ENCODE measurements around the gene MED27.

DNA sequence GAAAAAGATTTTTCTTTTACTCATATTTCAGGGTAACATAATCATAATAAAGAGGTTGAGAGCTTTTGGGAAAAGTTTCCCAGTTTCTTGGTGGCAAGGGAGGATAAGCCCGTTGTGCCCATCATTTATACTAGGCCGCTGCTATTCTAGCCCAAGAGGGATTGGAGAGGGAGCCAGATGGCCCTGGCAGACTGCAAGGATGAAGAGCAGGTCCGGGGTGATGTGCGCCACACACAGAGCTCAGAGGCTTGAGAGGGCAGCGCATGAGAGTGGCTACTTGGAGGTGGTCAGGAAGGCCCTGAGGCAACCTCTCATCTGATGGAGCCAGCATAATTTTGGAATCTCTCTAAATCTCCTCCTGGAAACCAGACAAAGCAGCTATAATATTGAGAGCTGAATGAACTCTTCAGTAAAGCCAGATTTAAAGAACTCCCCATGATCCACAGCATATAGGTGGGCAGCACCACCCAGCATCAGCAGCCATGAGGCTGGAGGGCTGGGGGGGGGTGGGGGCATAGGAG lies 110.1 kb downstream of the MED27 start:
- TF ChIP-seq, protein P1, sequence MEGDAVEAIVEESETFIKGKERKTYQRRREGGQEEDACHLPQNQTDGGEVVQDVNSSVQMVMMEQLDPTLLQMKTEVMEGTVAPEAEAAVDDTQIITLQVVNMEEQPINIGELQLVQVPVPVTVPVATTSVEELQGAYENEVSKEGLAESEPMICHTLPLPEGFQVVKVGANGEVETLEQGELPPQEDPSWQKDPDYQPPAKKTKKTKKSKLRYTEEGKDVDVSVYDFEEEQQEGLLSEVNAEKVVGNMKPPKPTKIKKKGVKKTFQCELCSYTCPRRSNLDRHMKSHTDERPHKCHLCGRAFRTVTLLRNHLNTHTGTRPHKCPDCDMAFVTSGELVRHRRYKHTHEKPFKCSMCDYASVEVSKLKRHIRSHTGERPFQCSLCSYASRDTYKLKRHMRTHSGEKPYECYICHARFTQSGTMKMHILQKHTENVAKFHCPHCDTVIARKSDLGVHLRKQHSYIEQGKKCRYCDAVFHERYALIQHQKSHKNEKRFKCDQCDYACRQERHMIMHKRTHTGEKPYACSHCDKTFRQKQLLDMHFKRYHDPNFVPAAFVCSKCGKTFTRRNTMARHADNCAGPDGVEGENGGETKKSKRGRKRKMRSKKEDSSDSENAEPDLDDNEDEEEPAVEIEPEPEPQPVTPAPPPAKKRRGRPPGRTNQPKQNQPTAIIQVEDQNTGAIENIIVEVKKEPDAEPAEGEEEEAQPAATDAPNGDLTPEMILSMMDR (conservative IDR thresholded peaks at IDR 0.05; ENCODE audit: low read depth, low read length): no peak
- TF ChIP-seq, protein P2, sequence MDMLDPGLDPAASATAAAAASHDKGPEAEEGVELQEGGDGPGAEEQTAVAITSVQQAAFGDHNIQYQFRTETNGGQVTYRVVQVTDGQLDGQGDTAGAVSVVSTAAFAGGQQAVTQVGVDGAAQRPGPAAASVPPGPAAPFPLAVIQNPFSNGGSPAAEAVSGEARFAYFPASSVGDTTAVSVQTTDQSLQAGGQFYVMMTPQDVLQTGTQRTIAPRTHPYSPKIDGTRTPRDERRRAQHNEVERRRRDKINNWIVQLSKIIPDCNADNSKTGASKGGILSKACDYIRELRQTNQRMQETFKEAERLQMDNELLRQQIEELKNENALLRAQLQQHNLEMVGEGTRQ (IDR thresholded peaks at IDR 0.05; ENCODE audit: low read depth, low read length): no peak
- no peak for TF ChIP-seq BHLHE40 (IDR thresholded peaks at IDR 0.05; ENCODE audit: low read depth, low read length)
- no peak for TF ChIP-seq POLR2A (IDR thresholded peaks at IDR 0.05; ENCODE audit: low read depth, low read length)
- TF ChIP-seq SMC3 (IDR thresholded peaks at IDR 0.05; ENCODE audit: low read depth, low read length): no peak
- TF ChIP-seq MAFK (IDR thresholded peaks at IDR 0.05; ENCODE audit: low read depth, low read length): no peak
- TF ChIP-seq MAZ (IDR thresholded peaks at IDR 0.05; ENCODE audit: borderline replicate concordance, low read depth, low read length): no peak
- TF ChIP-seq CEBPB (IDR thresholded peaks at IDR 0.05; ENCODE audit: low read depth, low read length): no peak
- no peak for TF ChIP-seq RFX5 (IDR thresholded peaks at IDR 0.05; ENCODE audit: low read depth, low read length)
- no peak for TF ChIP-seq NFE2L2 (IDR thresholded peaks at IDR 0.05; ENCODE audit: low read depth, low read length)
- TF ChIP-seq RCOR1 (IDR thresholded peaks at IDR 0.05; ENCODE audit: insufficient replicate concordance, low read length): no peak
- no peak for TF ChIP-seq RAD21 (IDR thresholded peaks at IDR 0.05; ENCODE audit: low read length)
- TF ChIP-seq MXI1 (IDR thresholded peaks at IDR 0.05; ENCODE audit: borderline replicate concordance, low read depth, low read length): no peak
